A549 (cell line): ENCODE results near the gene FYB1. TPM values are rescaled to one million over a fixed set of nuclear protein-coding genes. Genes with fewer than 3 reads are reported as not detected.

Experiments
- ATAC-seq, 2 experiments: fragments of 200-7000 bp in 1 of 2; fragments of >200 bp in 1 of 2; cut with Nextera tagmentation in 1 of 2; cut with Tn5 transposase in 1 of 2; 3 replicates each; pipeline versions ENCODE4 v1.8.0 to v1.9.1; 2018 to 2020; ENCODE audit warnings: mild to moderate bottlenecking in 1 of 2, moderate library complexity in 1 of 2
- CTCF ChIA-PET: fragments of 300-600 bp; sonication (Branson Sonifier 250); formaldehyde crosslinking; extraction: SDS; loops from one replicate; lab custom pipeline; 2021; ENCODE audit warnings: antibody characterized with exemption, inconsistent platforms; lab: Yijun Ruan, JAX
- POLR2A ChIA-PET: fragments of 350-600 bp; formaldehyde crosslinking; extraction: SDS; loops from one replicate; lab custom pipeline; 2021; ENCODE audit warnings: antibody characterized with exemption, inconsistent platforms; lab: Yijun Ruan, JAX
- DNase-seq, 2 experiments: peaks; one replicate each; pipeline versions ENCODE4 v3.0.0 to v3.0.0-alpha.2; 2011 to 2016; ENCODE audit warnings: low read depth in 1 of 2, low spot score in 1 of 2
- FAIRE-seq: peaks from 2 replicates; lab custom pipeline; 2011; peaks lifted over from hg19 to GRCh38; lab: Jason Lieb, UNC
- H3K27ac ChIP-seq, 2 experiments: fragments of >200 bp; sonication (Bioruptor Twin); formaldehyde crosslinking; 3 replicates each; pipeline ENCODE4 v1.5.1; 2016 to 2017
- H3K4me1 ChIP-seq: fragments of >200 bp; sonication (Bioruptor Twin); formaldehyde crosslinking; 3 replicates; pipeline ENCODE4 v1.6.1; 2016
- H3K4me2 ChIP-seq: fragments of >200 bp; sonication (Bioruptor Twin); formaldehyde crosslinking; 3 replicates; pipeline ENCODE4 v1.6.1; 2016
- H3K4me3 ChIP-seq: fragments of >200 bp; sonication (Bioruptor Twin); formaldehyde crosslinking; 3 replicates; pipeline ENCODE4 v1.5.1; 2016
- H3K9me3 ChIP-seq: fragments of >200 bp; sonication (Bioruptor Twin); formaldehyde crosslinking; 3 replicates; pipeline ENCODE4 v1.6.1; 2016
- ATOH8 ChIP-seq: fragments of 250-450 bp; sonication (Bioruptor Pico); IDR thresholded peaks from 2 replicates; pipeline ENCODE4 v1.5.0; 2020; ENCODE audit warnings: low read depth, mild to moderate bottlenecking, moderate library complexity
- BCL3 ChIP-seq: fragments of >200 bp; sonication (Bioruptor Twin); formaldehyde crosslinking; IDR thresholded peaks from 3 replicates; pipeline ENCODE4 v1.6.1; 2016
- CBX2 ChIP-seq: fragments of 200-600 bp; sonication (generic); IDR thresholded peaks from 2 replicates; pipeline ENCODE4 v1.6.1; 2016; ENCODE audit warnings: low read depth, mild to moderate bottlenecking, borderline replicate concordance
- CEBPB ChIP-seq, 2 experiments: fragments of >200 bp in 1 of 2; sonication (Bioruptor Twin) in 1 of 2; formaldehyde crosslinking in 1 of 2; IDR thresholded peaks; 2 replicates each; pipeline ENCODE4 v1.6.1; 2012 to 2016
- CHD4 ChIP-seq: fragments of 200-600 bp; sonication (generic); IDR thresholded peaks from 2 replicates; pipeline ENCODE4 v1.6.1; 2016; ENCODE audit warnings: antibody characterized with exemption, mild to moderate bottlenecking, borderline replicate concordance
- CTCF ChIP-seq: fragments of >200 bp; sonication (Bioruptor Twin); formaldehyde crosslinking; IDR thresholded peaks from 3 replicates; pipeline ENCODE4 v1.5.1; 2016
- E2F6 ChIP-seq: IDR thresholded peaks from 2 replicates; pipeline ENCODE4 v1.6.1; 2012; ENCODE audit warnings: low read depth, borderline replicate concordance
- EHF ChIP-seq: fragments of 250-450 bp; sonication (Bioruptor Pico); IDR thresholded peaks from 2 replicates; pipeline ENCODE4 v1.5.0; 2020; ENCODE audit warnings: mild to moderate bottlenecking
- EP300 ChIP-seq, 2 experiments: fragments of >200 bp; sonication (Bioruptor Twin); formaldehyde crosslinking; IDR thresholded peaks; 2 replicates in 1 of 2; 3 replicates in 1 of 2; pipeline ENCODE4 v1.6.1; 2016 to 2017
- FOSB ChIP-seq: fragments of 250-450 bp; sonication (Bioruptor Pico); IDR thresholded peaks from 2 replicates; pipeline ENCODE4 v1.5.0; 2020; ENCODE audit warnings: mild to moderate bottlenecking, moderate library complexity
- GATA3 ChIP-seq: IDR thresholded peaks from 2 replicates; pipeline ENCODE4 v1.6.1; 2012; ENCODE audit warnings: borderline replicate concordance
- HDAC2 ChIP-seq: fragments of 200-600 bp; sonication (generic); IDR thresholded peaks from 2 replicates; pipeline ENCODE4 v1.6.1; 2016
- HOXB13 ChIP-seq: fragments of 250-450 bp; sonication (Bioruptor Pico); IDR thresholded peaks from 2 replicates; pipeline ENCODE4 v1.5.0; 2020; ENCODE audit warnings: low read depth, mild to moderate bottlenecking, moderate library complexity
- HOXB5 ChIP-seq: fragments of 250-450 bp; sonication (Bioruptor Pico); IDR thresholded peaks from 2 replicates; pipeline ENCODE4 v1.5.0; 2020; ENCODE audit warnings: mild to moderate bottlenecking, moderate library complexity
- JUN ChIP-seq, 2 experiments: fragments of >200 bp; sonication (Bioruptor Twin); formaldehyde crosslinking; IDR thresholded peaks; 2 replicates in 1 of 2; 3 replicates in 1 of 2; pipeline ENCODE4 v1.6.1; 2016 to 2017
- JUNB ChIP-seq: fragments of >200 bp; sonication (Bioruptor Twin); formaldehyde crosslinking; IDR thresholded peaks from 2 replicates; pipeline ENCODE4 v1.6.1; 2016
- KDM5A ChIP-seq: fragments of 200-600 bp; sonication (generic); IDR thresholded peaks from 2 replicates; pipeline ENCODE4 v1.6.1; 2016; ENCODE audit warnings: antibody characterized with exemption, mild to moderate bottlenecking
- MAX ChIP-seq: IDR thresholded peaks from 2 replicates; pipeline ENCODE4 v1.6.1; 2012
- NFE2L2 ChIP-seq: fragments of 150-350 bp; conservative IDR thresholded peaks from 2 replicates; pipeline ENCODE4 v1.6.1; 2014; ENCODE audit warnings: low read length
- NPAS2 ChIP-seq: fragments of 250-450 bp; sonication (Bioruptor Pico); IDR thresholded peaks from 2 replicates; pipeline ENCODE4 v1.8.0; 2022; ENCODE audit warnings: mild to moderate bottlenecking, moderate library complexity, borderline replicate concordance
- PBX3 ChIP-seq: IDR thresholded peaks from 2 replicates; pipeline ENCODE4 v1.6.1; 2012
- PHF8 ChIP-seq: fragments of 200-600 bp; sonication (generic); IDR thresholded peaks from 2 replicates; pipeline ENCODE4 v1.6.1; 2016; ENCODE audit warnings: low read depth, mild to moderate bottlenecking, antibody characterized with exemption, moderate library complexity, borderline replicate concordance
- POLR2A ChIP-seq: IDR thresholded peaks from 2 replicates; pipeline ENCODE4 v1.6.1; 2012; ENCODE audit warnings: mild to moderate bottlenecking, low read length
- POLR2AphosphoS2 ChIP-seq: conservative IDR thresholded peaks from 2 replicates; pipeline ENCODE4 v1.6.1; 2012; ENCODE audit warnings: low read length, improper control_type of control experiment, inconsistent platforms
- RCOR1 ChIP-seq: fragments of 150-350 bp; IDR thresholded peaks from 2 replicates; pipeline ENCODE4 v1.6.1; 2014; ENCODE audit warnings: antibody characterized with exemption, low read length, low read depth
- RFX5 ChIP-seq: fragments of 450-650 bp; IDR thresholded peaks from 2 replicates; pipeline ENCODE4 v1.7.1; 2014; ENCODE audit warnings: antibody characterized with exemption, mild to moderate bottlenecking, moderate library complexity
- RNF2 ChIP-seq: fragments of 200-600 bp; sonication (generic); IDR thresholded peaks from 2 replicates; pipeline ENCODE4 v1.6.1; 2016; ENCODE audit warnings: low read depth, mild to moderate bottlenecking, antibody characterized with exemption, moderate library complexity, borderline replicate concordance
- SMC3 ChIP-seq: fragments of >200 bp; sonication (Bioruptor Twin); formaldehyde crosslinking; IDR thresholded peaks from 3 replicates; pipeline ENCODE4 v1.6.1; 2018; ENCODE audit warnings: inconsistent platforms
- SREBF2 ChIP-seq: fragments of 450-650 bp; IDR thresholded peaks from 2 replicates; pipeline ENCODE4 v1.6.1; 2014; ENCODE audit warnings: mild to moderate bottlenecking, moderate library complexity
- TFCP2L1 ChIP-seq: fragments of 250-450 bp; sonication (Bioruptor Pico); IDR thresholded peaks from 2 replicates; pipeline ENCODE4 v1.5.0; 2021; ENCODE audit warnings: mild to moderate bottlenecking
- TP53 ChIP-seq: fragments of 250-450 bp; sonication (Bioruptor Pico); IDR thresholded peaks from 2 replicates; pipeline ENCODE4 v1.5.0; 2021; ENCODE audit warnings: mild to moderate bottlenecking, moderate library complexity
- USF2 ChIP-seq: fragments of 450-650 bp; IDR thresholded peaks from 2 replicates; pipeline ENCODE4 v1.6.1; 2014; ENCODE audit warnings: antibody characterized with exemption
- ZC3H11A ChIP-seq: fragments of 450-650 bp; IDR thresholded peaks from 2 replicates; pipeline ENCODE4 v1.6.1; 2014; ENCODE audit warnings: antibody characterized with exemption, mild to moderate bottlenecking
- ZFP36 ChIP-seq: fragments of 450-650 bp; IDR thresholded peaks from 2 replicates; pipeline ENCODE4 v1.6.1; 2014; ENCODE audit warnings: borderline replicate concordance; ENCODE audit not compliant: partially characterized antibody
- ZSCAN20 ChIP-seq: fragments of 250-450 bp; sonication (Bioruptor Pico); IDR thresholded peaks from 2 replicates; pipeline ENCODE4 v1.8.0; 2022; ENCODE audit warnings: mild to moderate bottlenecking, moderate library complexity
- WGBS: methylation state at CpG from one replicate; pipeline ENCODE4 v1.1.6; 2017; ENCODE audit errors: missing lambda C conversion rate; 5-methylcytosine and 5-hydroxymethylcytosine counted together
- polyA plus RNA-seq, 4 experiments: library from polyadenylated mRNA; depleted of rRNA in 3 of 4; stranded (reverse); fragments of >200 nt; fragmentation: RNase III in 1 of 4; extraction: RNeasy Plus Mini Kit Qiagen cat#74134 plus additional on column Dnase treatment in 1 of 4; gene quantifications; 2 replicates in 3 of 4; 3 replicates in 1 of 4; pipeline ENCODE4 v1.2.3, GENCODE V29; 2011 to 2017

The FYB1 gene
- polyA plus RNA-seq, 2 of the 4 experiments (the other 2 are of a cell fraction) = 7.4 to 34.6 TPM

- ATAC-seq (peak; percentile 83 to 90), FAIRE-seq (no peak), DNase-seq (peak; percentile 79 to 94)
- Histone ChIP-seq H3K4me3 (peak within 1 kb of the TSS; percentile 90), H3K9me3 (no peaks in the 10 kb centered on the region), H3K4me2 (peak within 1 kb of the TSS; percentile 96), H3K4me1 (peaks cover 51% of the 10 kb centered on the region), H3K27ac (peak within 1 kb of the TSS; percentile 89 to 98)
- CTCF ChIA-PET = interaction anchor here (0.7 to 2.3 kb wide), 6 partner anchors 23 to 69 kb away, joined by 3 to 11 read pairs (median 3); no protein-coding TSS in a partner anchor
- POLR2A ChIA-PET = no interaction called here
- 0% methylated on average over 26 of the region's 94 CpGs for WGBS
- TF ChIP-seq HOXB13 (CRISPR knock-in tag) = no peak
- TF ChIP-seq CEBPB (IDR thresholded peaks at IDR 0.05) = no peak
- no peak for TF ChIP-seq CHD4
- no peak for TF ChIP-seq FOSB
- TF ChIP-seq HDAC2 = peak; percentile 77; the same call in 1 of the 2 replicates
- peak; percentile 96 for TF ChIP-seq BCL3
- TF ChIP-seq KDM5A = peak; percentile 98
- 0 out of 2 replicates have a peak, but pooled peaks have one; percentile 71 for TF ChIP-seq ATOH8
- no peak for TF ChIP-seq NPAS2 (CRISPR knock-in tag)
- peak; percentile 31; the same call in 1 of the 3 replicates for TF ChIP-seq SMC3
- peak; percentile 87 for TF ChIP-seq POLR2A
- no peak for TF ChIP-seq SREBF2
- TF ChIP-seq RFX5 = no peak
- no peak for TF ChIP-seq CBX2
- TF ChIP-seq USF2 = no peak
- no peak for TF ChIP-seq RCOR1
- TF ChIP-seq HOXB5 (CRISPR knock-in tag) = peak; percentile 46; the same call in 1 of the 2 replicates
- no peak for TF ChIP-seq RNF2
- TF ChIP-seq ZSCAN20 (CRISPR knock-in tag) = no peak
- no peak for TF ChIP-seq CTCF
- TF ChIP-seq EHF (CRISPR knock-in tag) = no peak
- no peak for TF ChIP-seq POLR2AphosphoS2
- peak in 1 of 2 experiments; percentile 16; a peak in 1 of 5 replicates for TF ChIP-seq EP300 (IDR thresholded peaks at IDR 0.05)
- TF ChIP-seq PBX3 = 0 out of 2 replicates have a peak, but pooled peaks have one; percentile 25
- TF ChIP-seq TP53 = no peak
- TF ChIP-seq JUNB = no peak
- peak; percentile 46 for TF ChIP-seq PHF8
- no peak for TF ChIP-seq ZFP36
- TF ChIP-seq JUN (IDR thresholded peaks at IDR 0.05) = peak; percentile 92 to 96
- no peak for TF ChIP-seq NFE2L2
- TF ChIP-seq E2F6 = no peak
- TF ChIP-seq TFCP2L1 = peak; percentile 74; the same call in 1 of the 2 replicates
- TF ChIP-seq GATA3 = peak; percentile 70
- TF ChIP-seq ZC3H11A = no peak
- TF ChIP-seq MAX = peak; percentile 85
Measured at GRCh38 chr5:39074017-39074814, 145.1 kb downstream of the FYB1 start, which contains the start of gene RICTOR. RICTOR (minus strand) TSS chr5:39074399; CDS start chr5:39074377, 22 bp downstream.
